Bronchial epithelial cell (primary cell): ENCODE measurements around the gene TMEM178B. TPM values are rescaled to one million over a fixed set of nuclear protein-coding genes. Genes with fewer than 3 reads are reported as not detected.

Source experiments
- DNase-seq: peaks from one replicate; pipeline ENCODE4 v3.0.0-alpha.2; 2010; ENCODE audit warnings: low read depth
- FAIRE-seq: peaks from 2 replicates; lab custom pipeline; 2011; peaks lifted over from hg19 to GRCh38; lab: Jason Lieb, UNC
- H3K27me3 ChIP-seq: 2 replicates; pipeline ENCODE4 v1.5.1; 2011; ENCODE audit warnings: low read length; ENCODE audit not compliant: control insufficient read depth, insufficient read depth
- H3K36me3 ChIP-seq: 2 replicates; pipeline ENCODE4 v1.5.1; 2011; ENCODE audit warnings: low read length; ENCODE audit not compliant: control insufficient read depth, insufficient read depth
- H3K4me3 ChIP-seq: 2 replicates; pipeline ENCODE4 v1.5.1; 2011; ENCODE audit warnings: mild to moderate bottlenecking, low read depth, low read length, control low read depth
- total RNA-seq: library from RNA; depleted of rRNA; stranded (reverse); fragments of >200 nt; gene quantifications from 2 replicates; pipeline ENCODE4 v1.2.1, GENCODE V29; 2014
- TF ChIP-seq, protein P1 (sequence below): IDR thresholded peaks from 2 replicates; pipeline ENCODE4 v1.5.1; 2011; ENCODE audit warnings: mild to moderate bottlenecking, moderate library complexity, low read length, control low read depth, inconsistent platforms; ENCODE audit not compliant: insufficient read depth, severe bottlenecking

Gene TMEM178B
- total RNA-seq, 1 donor from 2014 or later, result under 0.01 TPM

DNA sequence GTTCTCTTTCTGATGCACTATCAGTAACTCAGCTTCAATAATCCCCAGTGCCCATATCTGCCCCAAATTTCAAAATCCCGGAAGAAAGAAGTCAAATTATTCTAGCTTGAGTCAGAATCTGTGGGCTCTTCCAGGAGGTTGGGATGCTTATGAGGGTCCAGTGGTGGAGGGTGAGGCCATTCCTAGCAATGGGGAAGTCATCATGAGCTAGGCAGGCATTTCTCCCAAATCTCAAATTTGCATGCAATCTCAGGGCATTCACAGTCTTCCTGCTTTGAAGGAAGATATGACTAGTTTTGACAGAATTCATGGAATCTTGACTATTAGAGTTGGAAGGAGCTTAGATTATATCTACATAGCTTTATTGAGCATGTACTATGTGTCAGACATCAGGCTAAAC, 313.0 kb downstream of the TMEM178B start:
- H3K4me3 ChIP-seq, result no peak overlapping the region
- no peak for DNase-seq
- TF ChIP-seq, protein P1, sequence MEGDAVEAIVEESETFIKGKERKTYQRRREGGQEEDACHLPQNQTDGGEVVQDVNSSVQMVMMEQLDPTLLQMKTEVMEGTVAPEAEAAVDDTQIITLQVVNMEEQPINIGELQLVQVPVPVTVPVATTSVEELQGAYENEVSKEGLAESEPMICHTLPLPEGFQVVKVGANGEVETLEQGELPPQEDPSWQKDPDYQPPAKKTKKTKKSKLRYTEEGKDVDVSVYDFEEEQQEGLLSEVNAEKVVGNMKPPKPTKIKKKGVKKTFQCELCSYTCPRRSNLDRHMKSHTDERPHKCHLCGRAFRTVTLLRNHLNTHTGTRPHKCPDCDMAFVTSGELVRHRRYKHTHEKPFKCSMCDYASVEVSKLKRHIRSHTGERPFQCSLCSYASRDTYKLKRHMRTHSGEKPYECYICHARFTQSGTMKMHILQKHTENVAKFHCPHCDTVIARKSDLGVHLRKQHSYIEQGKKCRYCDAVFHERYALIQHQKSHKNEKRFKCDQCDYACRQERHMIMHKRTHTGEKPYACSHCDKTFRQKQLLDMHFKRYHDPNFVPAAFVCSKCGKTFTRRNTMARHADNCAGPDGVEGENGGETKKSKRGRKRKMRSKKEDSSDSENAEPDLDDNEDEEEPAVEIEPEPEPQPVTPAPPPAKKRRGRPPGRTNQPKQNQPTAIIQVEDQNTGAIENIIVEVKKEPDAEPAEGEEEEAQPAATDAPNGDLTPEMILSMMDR, result no peak
- no peak for FAIRE-seq
- H3K27me3 ChIP-seq, result no peaks in the 10 kb centered on the region
- H3K36me3 ChIP-seq, result no peaks in the 10 kb centered on the region

- Histone ChIP-seq H3K27me3 (no peaks in the 10 kb centered on the region), H3K36me3 (no peaks in the 10 kb centered on the region), H3K4me3 (no peak overlapping the region)
- DNase-seq, result no peak
- FAIRE-seq, result no peak
- TF ChIP-seq, protein P1, result no peak
These were observed 313.8 kb downstream of the TMEM178B start for GRCh38 chr7:141387521-141388217.

- Histone ChIP-seq H3K27me3 (no peaks in the 10 kb centered on the region), H3K36me3 (no peaks in the 10 kb centered on the region), H3K4me3 (no peak overlapping the region)
- no peak for FAIRE-seq
- no peak for DNase-seq
- TF ChIP-seq, protein P1, result no peak
These were observed 315.4 kb downstream of the TMEM178B start for GRCh38 chr7:141389140-141389796.

GRCh38 chr7:141390339-141390738, 316.5 kb downstream of the TMEM178B start:
- DNase-seq, result no peak
- H3K36me3 ChIP-seq, result no peaks in the 10 kb centered on the region
- FAIRE-seq, result no peak
- TF ChIP-seq, protein P1, result no peak
- H3K4me3 ChIP-seq, result no peak overlapping the region
- H3K27me3 ChIP-seq, result no peaks in the 10 kb centered on the region

- DNase-seq (no peak), FAIRE-seq (no peak)
- Histone ChIP-seq H3K36me3 (no peaks in the 10 kb centered on the region), H3K27me3 (no peaks in the 10 kb centered on the region), H3K4me3 (no peak overlapping the region)
- TF ChIP-seq, protein P1, result no peak
These were observed 319.2 kb downstream of the TMEM178B start for GRCh38 chr7:141393056-141393455.
